ENCODE results near the gene LRMDA.

GRCh38 chr10:75498884-75499350 lies 67.5 kb downstream of the LRMDA start:
- no peak for TF ChIP-seq POLR2A (IDR thresholded peaks at IDR 0.05)
- TF ChIP-seq, protein P1, sequence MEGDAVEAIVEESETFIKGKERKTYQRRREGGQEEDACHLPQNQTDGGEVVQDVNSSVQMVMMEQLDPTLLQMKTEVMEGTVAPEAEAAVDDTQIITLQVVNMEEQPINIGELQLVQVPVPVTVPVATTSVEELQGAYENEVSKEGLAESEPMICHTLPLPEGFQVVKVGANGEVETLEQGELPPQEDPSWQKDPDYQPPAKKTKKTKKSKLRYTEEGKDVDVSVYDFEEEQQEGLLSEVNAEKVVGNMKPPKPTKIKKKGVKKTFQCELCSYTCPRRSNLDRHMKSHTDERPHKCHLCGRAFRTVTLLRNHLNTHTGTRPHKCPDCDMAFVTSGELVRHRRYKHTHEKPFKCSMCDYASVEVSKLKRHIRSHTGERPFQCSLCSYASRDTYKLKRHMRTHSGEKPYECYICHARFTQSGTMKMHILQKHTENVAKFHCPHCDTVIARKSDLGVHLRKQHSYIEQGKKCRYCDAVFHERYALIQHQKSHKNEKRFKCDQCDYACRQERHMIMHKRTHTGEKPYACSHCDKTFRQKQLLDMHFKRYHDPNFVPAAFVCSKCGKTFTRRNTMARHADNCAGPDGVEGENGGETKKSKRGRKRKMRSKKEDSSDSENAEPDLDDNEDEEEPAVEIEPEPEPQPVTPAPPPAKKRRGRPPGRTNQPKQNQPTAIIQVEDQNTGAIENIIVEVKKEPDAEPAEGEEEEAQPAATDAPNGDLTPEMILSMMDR (IDR thresholded peaks at IDR 0.05) = no peak
